Measurements from ENCODE around the gene TRABD2B.

DNA sequence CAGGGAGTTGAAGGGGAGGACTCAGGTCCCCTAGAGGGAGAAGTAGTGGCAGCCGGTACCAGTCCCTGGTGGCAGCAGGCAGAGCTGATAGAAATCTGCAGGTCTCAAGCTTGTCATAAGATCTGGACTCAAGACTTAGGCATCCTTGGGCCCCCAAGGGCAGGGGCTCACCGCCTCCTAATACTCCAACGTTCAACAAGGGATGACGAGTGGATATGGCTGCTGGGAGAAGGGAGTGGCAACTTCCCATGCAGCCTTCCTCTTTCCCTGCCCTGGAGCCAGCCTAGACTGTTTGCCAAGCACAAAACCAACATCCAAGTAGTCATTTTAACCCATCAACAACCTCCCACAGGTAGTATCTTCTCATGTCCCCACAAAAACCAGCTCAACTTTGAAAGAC, 6.9 kb downstream of the TRABD2B start:
- TF ChIP-seq, protein P1, sequence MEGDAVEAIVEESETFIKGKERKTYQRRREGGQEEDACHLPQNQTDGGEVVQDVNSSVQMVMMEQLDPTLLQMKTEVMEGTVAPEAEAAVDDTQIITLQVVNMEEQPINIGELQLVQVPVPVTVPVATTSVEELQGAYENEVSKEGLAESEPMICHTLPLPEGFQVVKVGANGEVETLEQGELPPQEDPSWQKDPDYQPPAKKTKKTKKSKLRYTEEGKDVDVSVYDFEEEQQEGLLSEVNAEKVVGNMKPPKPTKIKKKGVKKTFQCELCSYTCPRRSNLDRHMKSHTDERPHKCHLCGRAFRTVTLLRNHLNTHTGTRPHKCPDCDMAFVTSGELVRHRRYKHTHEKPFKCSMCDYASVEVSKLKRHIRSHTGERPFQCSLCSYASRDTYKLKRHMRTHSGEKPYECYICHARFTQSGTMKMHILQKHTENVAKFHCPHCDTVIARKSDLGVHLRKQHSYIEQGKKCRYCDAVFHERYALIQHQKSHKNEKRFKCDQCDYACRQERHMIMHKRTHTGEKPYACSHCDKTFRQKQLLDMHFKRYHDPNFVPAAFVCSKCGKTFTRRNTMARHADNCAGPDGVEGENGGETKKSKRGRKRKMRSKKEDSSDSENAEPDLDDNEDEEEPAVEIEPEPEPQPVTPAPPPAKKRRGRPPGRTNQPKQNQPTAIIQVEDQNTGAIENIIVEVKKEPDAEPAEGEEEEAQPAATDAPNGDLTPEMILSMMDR (IDR thresholded peaks at IDR 0.05) = no peak
- TF ChIP-seq POLR2A (IDR thresholded peaks at IDR 0.05) = no peak
